MCF 10A (cell line): ENCODE data around the gene PCCB. TPM values are rescaled to one million over a fixed set of nuclear protein-coding genes. Genes with fewer than 3 reads are reported as not detected.
"Not testable (repeated sequence)": the region's sequence is repeated elsewhere in the genome, so short reads cannot be mapped to it uniquely, and the experiment has no call there.

Experiments
- BruUV-seq: library from RNA; stranded (reverse); fragments of 400-500 nt; replicated peaks from 2 replicates; lab custom pipeline; 2021; lab: Mats Ljungman, UMichigan
- CTCF ChIA-PET: fragments of 300-600 bp; sonication (Branson Sonifier 250); formaldehyde crosslinking; extraction: SDS; loops from one replicate; lab custom pipeline; 2021; ENCODE audit warnings: antibody characterized with exemption, inconsistent platforms; lab: Yijun Ruan, JAX
- POLR2A ChIA-PET: fragments of 300-600, 350-650 bp; sonication (Branson Sonifier 250); formaldehyde crosslinking; extraction: SDS; loops from one replicate; lab custom pipeline; 2020; ENCODE audit warnings: antibody characterized with exemption, inconsistent platforms; lab: Yijun Ruan, JAX
- DNase-seq: peaks from one replicate; pipeline ENCODE4 v3.0.0-alpha.2; 2018; ENCODE audit not compliant: unreplicated experiment
- H3K27ac Mint-ChIP-seq: one replicate; pipeline ENCODE4 v1.8.0; 2022; ENCODE audit warnings: mild to moderate bottlenecking, low read depth, mixed read lengths; ENCODE audit not compliant: unreplicated experiment
- H3K27me3 Mint-ChIP-seq: one replicate; pipeline ENCODE4 v1.8.0; 2022; ENCODE audit warnings: mixed read lengths; ENCODE audit not compliant: insufficient read depth, unreplicated experiment
- H3K36me3 Mint-ChIP-seq: one replicate; pipeline ENCODE4 v1.8.0; 2022; ENCODE audit warnings: mild to moderate bottlenecking, moderate library complexity, mixed read lengths; ENCODE audit not compliant: insufficient read depth, unreplicated experiment
- H3K4me1 Mint-ChIP-seq: one replicate; pipeline ENCODE4 v1.8.0; 2022; ENCODE audit warnings: mixed read lengths; ENCODE audit not compliant: insufficient read depth, unreplicated experiment
- H3K4me3 Mint-ChIP-seq: one replicate; pipeline ENCODE4 v1.8.0; 2022; ENCODE audit warnings: mild to moderate bottlenecking, moderate library complexity, mixed read lengths; ENCODE audit not compliant: unreplicated experiment
- H3K9me3 Mint-ChIP-seq: one replicate; pipeline ENCODE4 v1.8.0; 2022; ENCODE audit warnings: mixed read lengths; ENCODE audit not compliant: unreplicated experiment
- CTCF ChIP-seq: fragments of 200-600 bp; IDR thresholded peaks from one replicate; pipeline ENCODE4 v1.8.0; 2022; ENCODE audit warnings: antibody characterized with exemption, mild to moderate bottlenecking; ENCODE audit not compliant: unreplicated experiment
- intact Hi-C: fragments of 100-400 bp; cut with micrococcal nuclease; formaldehyde crosslinking; loops from 2 replicates; pipeline ENCODE4 v1.14.1; 2022
- total RNA-seq: library from RNA; stranded (reverse); gene quantifications from 2 replicates; pipeline ENCODE4 v1.2.3, GENCODE V29; 2022

Gene PCCB
- total RNA-seq, 1 experiment from 2014 or later = 51.7 TPM

GRCh38 chr3:136330900-136331299 lies 80.8 kb downstream of the PCCB start:
- no peak for DNase-seq
- Mint-ChIP-seq H3K4me3 (no peak overlapping the region), H3K4me1 (no peaks in the 10 kb centered on the region), H3K27me3 (no peaks in the 10 kb centered on the region), H3K9me3 (no peaks in the 10 kb centered on the region), H3K27ac (no peak overlapping the region), H3K36me3 (peaks cover 59% of the 10 kb centered on the region)
- POLR2A ChIA-PET = interaction anchor here (1.0 kb wide), 1 partner anchor 17 kb away, joined by 3 read pairs; no protein-coding TSS in a partner anchor
- TF ChIP-seq CTCF = no peak
- BruUV-seq = no TSS peak
- CTCF ChIA-PET = interaction anchor here (0.5 kb wide), 1 partner anchor 396 kb away, joined by 3 read pairs; no protein-coding TSS in a partner anchor
- intact Hi-C loops = no loop called here

GRCh38 chr3:136332302-136332701 lies 82.2 kb downstream of the PCCB start:
- DNase-seq = no peak
- Mint-ChIP-seq H3K9me3 (no peaks in the 10 kb centered on the region), H3K4me1 (no peaks in the 10 kb centered on the region), H3K36me3 (peaks cover 60% of the 10 kb centered on the region), H3K4me3 (no peak overlapping the region), H3K27me3 (no peaks in the 10 kb centered on the region), H3K27ac (no peak overlapping the region)
- intact Hi-C loops = no loop called here
- TF ChIP-seq CTCF = no peak
- POLR2A ChIA-PET = interaction anchor here (1.0 kb wide), 1 partner anchor 13 kb away, joined by 3 read pairs; no protein-coding TSS in a partner anchor
- BruUV-seq = no TSS peak
- CTCF ChIA-PET = no interaction called here

GRCh38 chr3:136332776-136333175 lies 82.6 kb downstream of the PCCB start:
- intact Hi-C loops = no loop called here
- POLR2A ChIA-PET = interaction anchor here (1.0 kb wide), 1 partner anchor 12 kb away, joined by 3 read pairs; no protein-coding TSS in a partner anchor
- no peak for TF ChIP-seq CTCF
- DNase-seq = no peak
- no peaks in the 10 kb centered on the region for H3K4me1 Mint-ChIP-seq
- CTCF ChIA-PET = interaction anchor here (1.6 kb wide), 1 partner anchor 59 kb away, joined by 3 read pairs; no protein-coding TSS in a partner anchor
- no TSS peak for BruUV-seq
- no peak overlapping the region for H3K27ac Mint-ChIP-seq
- peaks cover 64% of the 10 kb centered on the region for H3K36me3 Mint-ChIP-seq
- no peaks in the 10 kb centered on the region for H3K27me3 Mint-ChIP-seq
- no peaks in the 10 kb centered on the region for H3K9me3 Mint-ChIP-seq
- no peak overlapping the region for H3K4me3 Mint-ChIP-seq

- H3K27me3 Mint-ChIP-seq = no peaks in the 10 kb centered on the region
- H3K36me3 Mint-ChIP-seq = peaks cover 62% of the 10 kb centered on the region
- H3K4me1 Mint-ChIP-seq = no peaks in the 10 kb centered on the region
- CTCF ChIA-PET = interaction anchor here (0.6 to 1.8 kb wide), 5 partner anchors 17 to 419 kb away, joined by 3 to 6 read pairs (median 5); partner anchors contain the start of gene STAG1
- no peak for TF ChIP-seq CTCF
- DNase-seq = no peak
- no peak overlapping the region for H3K27ac Mint-ChIP-seq
- no TSS peak for BruUV-seq
- no peak overlapping the region for H3K4me3 Mint-ChIP-seq
- intact Hi-C loops = no loop called here
- POLR2A ChIA-PET = interaction anchor here (0.9 to 1.3 kb wide), 3 partner anchors 9 to 23 kb away, joined by 3 to 6 read pairs (median 4); no protein-coding TSS in a partner anchor
- H3K9me3 Mint-ChIP-seq = no peaks in the 10 kb centered on the region
Observed at GRCh38 chr3:136334209-136334608, 84.1 kb downstream of the PCCB start.

- H3K27ac Mint-ChIP-seq, H3K4me1 Mint-ChIP-seq, H3K27me3 Mint-ChIP-seq, H3K4me3 Mint-ChIP-seq, intact Hi-C loops, H3K9me3 Mint-ChIP-seq, DNase-seq, BruUV-seq: not testable (repeated sequence)
- ChIA-PET CTCF (interaction anchor here (0.6 to 1.8 kb wide), 8 partner anchors 16 to 1346 kb away, joined by 3 to 6 read pairs (median 4); partner anchors contain the start of gene STAG1), POLR2A (interaction anchor here (1.1 to 1.3 kb wide), 2 partner anchors 16 to 24 kb away, joined by 4 to 6 read pairs; no protein-coding TSS in a partner anchor)
- H3K36me3 Mint-ChIP-seq = peaks cover 65% of the 10 kb centered on the region
Observed at GRCh38 chr3:136334726-136335125, 84.6 kb downstream of the PCCB start.
